NCI-H2227 (cell line): Measurements from ENCODE around the gene PCCB.
"Not testable (repeated sequence)": the region's sequence is repeated elsewhere in the genome, so short reads cannot be mapped to it uniquely, and the experiment has no call there.

Experiments used
- DNase-seq: peaks from one replicate; lab custom pipeline; 2025; ENCODE audit not compliant: unreplicated experiment; lab: John Stamatoyannopoulos, UW

PCCB gene

GRCh38 chr3:136326316-136326715 is 76.2 kb downstream of the PCCB start:
- DNase-seq: no peak

- no peak for DNase-seq
Measured at GRCh38 chr3:136327671-136328070, 77.5 kb downstream of the PCCB start.

GRCh38 chr3:136329593-136329992 is 79.5 kb downstream of the PCCB start:
- DNase-seq: no peak

GRCh38 chr3:136330900-136331299 is 80.8 kb downstream of the PCCB start:
- DNase-seq: no peak

GRCh38 chr3:136332302-136332701 is 82.2 kb downstream of the PCCB start:
- no peak for DNase-seq

GRCh38 chr3:136332776-136333175 is 82.6 kb downstream of the PCCB start:
- no peak for DNase-seq

GRCh38 chr3:136334209-136334608 is 84.1 kb downstream of the PCCB start:
- no peak for DNase-seq

GRCh38 chr3:136334726-136335125 is 84.6 kb downstream of the PCCB start:
- DNase-seq: not testable (repeated sequence)

GRCh38 chr3:136336329-136337100 is 86.4 kb downstream of the PCCB start:
- DNase-seq: no peak

GRCh38 chr3:136343446-136343845 is 93.3 kb downstream of the PCCB start:
- no peak for DNase-seq

- DNase-seq: no peak
Measured at GRCh38 chr3:136343873-136344555, 93.9 kb downstream of the PCCB start.

- no peak for DNase-seq
Measured at GRCh38 chr3:136346486-136346885, 96.3 kb downstream of the PCCB start.

GRCh38 chr3:136350132-136350531 is 100.0 kb downstream of the PCCB start:
- no peak for DNase-seq

- DNase-seq: no peak
Measured at GRCh38 chr3:136350557-136350956, 100.4 kb downstream of the PCCB start.

- DNase-seq: no peak
Measured at GRCh38 chr3:136351351-136351750, 101.2 kb downstream of the PCCB start.

GRCh38 chr3:136351905-136352304 is 101.8 kb downstream of the PCCB start:
- DNase-seq: no peak

GRCh38 chr3:136353461-136353860 is 103.3 kb downstream of the PCCB start:
- no peak for DNase-seq

GRCh38 chr3:136366289-136366688 is 116.1 kb downstream of the PCCB start:
- no peak for DNase-seq

GRCh38 chr3:136375800-136376199 is 125.7 kb downstream of the PCCB start:
- DNase-seq: not testable (repeated sequence)

- DNase-seq: peak; percentile 3
Measured at GRCh38 chr3:136377508-136377907, 127.4 kb downstream of the PCCB start.

GRCh38 chr3:136378011-136378410 is 127.9 kb downstream of the PCCB start:
- DNase-seq: no peak
